ENCODE measurements around the gene CLEC18C.
"Not testable (repeated sequence)": the region's sequence is repeated elsewhere in the genome, so short reads cannot be mapped to it uniquely, and the experiment has no call there.

Gene CLEC18C

GRCh38 chr16:70218586-70218985 lies 45.0 kb downstream of the CLEC18C start:
- in situ Hi-C loops (cut with MboI; ENCODE audit: low pct_unique_long_range_greater_than_20kb, low sequenced_read_pairs, unreplicated experiment); DNase-seq (ENCODE audit: low spot score): not testable (repeated sequence)

GRCh38 chr16:70222574-70222973 lies 49.0 kb downstream of the CLEC18C start:
- in situ Hi-C loops (cut with MboI; ENCODE audit: low pct_unique_long_range_greater_than_20kb, low sequenced_read_pairs, unreplicated experiment); DNase-seq (ENCODE audit: low spot score): not testable (repeated sequence)

GRCh38 chr16:70223216-70223615 lies 49.6 kb downstream of the CLEC18C start:
- DNase-seq (ENCODE audit: low spot score); in situ Hi-C loops (cut with MboI; ENCODE audit: low pct_unique_long_range_greater_than_20kb, low sequenced_read_pairs, unreplicated experiment): not testable (repeated sequence)

GRCh38 chr16:70223971-70224513 lies 50.5 kb downstream of the CLEC18C start:
- DNase-seq (ENCODE audit: low spot score); in situ Hi-C loops (cut with MboI; ENCODE audit: low pct_unique_long_range_greater_than_20kb, low sequenced_read_pairs, unreplicated experiment): not testable (repeated sequence)

GRCh38 chr16:70224645-70225044 lies 51.1 kb downstream of the CLEC18C start:
- in situ Hi-C loops (cut with MboI; ENCODE audit: low pct_unique_long_range_greater_than_20kb, low sequenced_read_pairs, unreplicated experiment); DNase-seq (ENCODE audit: low spot score): not testable (repeated sequence)

- DNase-seq (ENCODE audit: low spot score); in situ Hi-C loops (cut with MboI; ENCODE audit: low pct_unique_long_range_greater_than_20kb, low sequenced_read_pairs, unreplicated experiment): not testable (repeated sequence)
Observed at GRCh38 chr16:70225430-70225829, 51.8 kb downstream of the CLEC18C start.

- DNase-seq (ENCODE audit: low spot score); in situ Hi-C loops (cut with MboI; ENCODE audit: low pct_unique_long_range_greater_than_20kb, low sequenced_read_pairs, unreplicated experiment): not testable (repeated sequence)
Observed at GRCh38 chr16:70226024-70226423, 52.4 kb downstream of the CLEC18C start.

- in situ Hi-C loops (cut with MboI; ENCODE audit: low pct_unique_long_range_greater_than_20kb, low sequenced_read_pairs, unreplicated experiment); DNase-seq (ENCODE audit: low spot score): not testable (repeated sequence)
Observed at GRCh38 chr16:70231831-70232230, 58.2 kb downstream of the CLEC18C start.

Data from GM13977 (cell line).